ENCODE data around the gene TBX10.
A peak's percentile ranks its signal among the peaks of the same experiment; 100 is the strongest.
"Not testable (repeated sequence)": the region's sequence is repeated elsewhere in the genome, so short reads cannot be mapped to it uniquely, and the experiment has no call there.

Gene TBX10

GRCh38 chr11:67632175-67632981 is 7.2 kb downstream of the TBX10 start:
- no peak for DNase-seq (ENCODE audit: low read depth, low spot score)

GRCh38 chr11:67631853-67632174 is 7.7 kb downstream of the TBX10 start:
- no peak for DNase-seq (ENCODE audit: low read depth, low spot score)

- no peak for DNase-seq (ENCODE audit: low read depth, low spot score)
These were observed 8.2 kb downstream of the TBX10 start for GRCh38 chr11:67631411-67631810.

- DNase-seq (ENCODE audit: low read depth, low spot score) = no peak
These were observed 8.6 kb downstream of the TBX10 start for GRCh38 chr11:67630943-67631331.

- peak; percentile 90 for DNase-seq (ENCODE audit: low read depth, low spot score)
These were observed 9.2 kb downstream of the TBX10 start for GRCh38 chr11:67630228-67630942.

- peak; percentile 83 for DNase-seq (ENCODE audit: low read depth, low spot score)
These were observed 10.0 kb downstream of the TBX10 start, which contains the start of gene NUDT8 for GRCh38 chr11:67629386-67630227. Gene NUDT8, minus strand, starts transcription at chr11:67629937. Its CDS starts 26 bp downstream, at chr11:67629911.

- no peak for DNase-seq (ENCODE audit: low read depth, low spot score)
These were observed 10.7 kb downstream of the TBX10 start for GRCh38 chr11:67628710-67629385.

GRCh38 chr11:67627812-67628624 is 11.5 kb downstream of the TBX10 start:
- DNase-seq (ENCODE audit: low read depth, low spot score) = no peak

- DNase-seq (ENCODE audit: low read depth, low spot score) = no peak
These were observed 12.1 kb downstream of the TBX10 start for GRCh38 chr11:67627441-67627811.

GRCh38 chr11:67626970-67627369 is 12.6 kb downstream of the TBX10 start:
- no peak for DNase-seq (ENCODE audit: low read depth, low spot score)

GRCh38 chr11:67626131-67626833 is 13.3 kb downstream of the TBX10 start:
- not testable (repeated sequence) for DNase-seq (ENCODE audit: low read depth, low spot score)

GRCh38 chr11:67623795-67624194 is 15.8 kb downstream of the TBX10 start:
- DNase-seq (ENCODE audit: low read depth, low spot score) = not testable (repeated sequence)

GRCh38 chr11:67622905-67623304 is 16.7 kb downstream of the TBX10 start:
- not testable (repeated sequence) for DNase-seq (ENCODE audit: low read depth, low spot score)

GRCh38 chr11:67621928-67622327 is 17.6 kb downstream of the TBX10 start:
- DNase-seq (ENCODE audit: low read depth, low spot score) = not testable (repeated sequence)

- not testable (repeated sequence) for DNase-seq (ENCODE audit: low read depth, low spot score)
These were observed 18.9 kb downstream of the TBX10 start for GRCh38 chr11:67620621-67621020.

GRCh38 chr11:67619683-67620618 is 19.6 kb downstream of the TBX10 start:
- DNase-seq (ENCODE audit: low read depth, low spot score) = not testable (repeated sequence)

GRCh38 chr11:67618901-67619659 is 20.5 kb downstream of the TBX10 start:
- not testable (repeated sequence) for DNase-seq (ENCODE audit: low read depth, low spot score)
